Measurements from ENCODE around the gene DDC. TPM values are rescaled to one million over a fixed set of nuclear protein-coding genes. Genes with fewer than 3 reads are reported as not detected.
A peak's percentile ranks its signal among the peaks of the same experiment; 100 is the strongest.

Gene DDC
- total and polyA plus RNA-seq, 7 donors: 0.36 to 77.2 (median 49.9) TPM; not detected in 3

DNA sequence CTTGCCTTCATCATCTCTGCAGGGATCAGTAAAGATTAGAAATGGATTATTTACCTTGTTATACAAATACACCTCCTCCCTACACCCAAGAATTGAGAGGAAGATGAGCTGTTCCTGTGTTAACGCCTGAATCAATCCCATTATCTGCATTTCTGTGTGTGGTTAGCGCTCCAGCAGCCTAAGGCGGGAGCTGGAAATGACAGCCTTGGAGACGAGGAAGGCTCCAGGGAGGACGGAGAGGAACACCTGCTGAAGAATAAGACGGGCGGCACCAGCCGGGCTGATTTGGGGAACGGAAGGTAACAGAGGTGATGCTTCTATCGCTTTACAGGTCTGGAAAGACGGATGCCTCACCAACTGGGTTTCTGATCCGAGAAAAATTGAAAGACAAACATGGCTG is 34.2 kb upstream of the DDC start:
- Histone ChIP-seq H3K36me3 (peaks cover 8 to 62% (median 26%) of the 10 kb centered on the region in 4 donors), H3K4me3 (no peak overlapping the region), H3K27ac (no peak overlapping the region), H3K27me3 (no peaks in the 10 kb centered on the region), H3K4me1 (peaks cover 0 to 8% (median 2%) of the 10 kb centered on the region in 4 donors), H3K9me3 (no peaks in the 10 kb centered on the region)
- intact Hi-C loops (cut with DNase I): loop anchor here (5.0 kb wide), 2 partner anchors 78 to 132 kb away; no protein-coding TSS in a partner anchor
- no peak for DNase-seq
- WGBS, 2 donors: 88 to 90% methylated on average over 12 of the region's 12 CpGs
- TF ChIP-seq, protein P1, sequence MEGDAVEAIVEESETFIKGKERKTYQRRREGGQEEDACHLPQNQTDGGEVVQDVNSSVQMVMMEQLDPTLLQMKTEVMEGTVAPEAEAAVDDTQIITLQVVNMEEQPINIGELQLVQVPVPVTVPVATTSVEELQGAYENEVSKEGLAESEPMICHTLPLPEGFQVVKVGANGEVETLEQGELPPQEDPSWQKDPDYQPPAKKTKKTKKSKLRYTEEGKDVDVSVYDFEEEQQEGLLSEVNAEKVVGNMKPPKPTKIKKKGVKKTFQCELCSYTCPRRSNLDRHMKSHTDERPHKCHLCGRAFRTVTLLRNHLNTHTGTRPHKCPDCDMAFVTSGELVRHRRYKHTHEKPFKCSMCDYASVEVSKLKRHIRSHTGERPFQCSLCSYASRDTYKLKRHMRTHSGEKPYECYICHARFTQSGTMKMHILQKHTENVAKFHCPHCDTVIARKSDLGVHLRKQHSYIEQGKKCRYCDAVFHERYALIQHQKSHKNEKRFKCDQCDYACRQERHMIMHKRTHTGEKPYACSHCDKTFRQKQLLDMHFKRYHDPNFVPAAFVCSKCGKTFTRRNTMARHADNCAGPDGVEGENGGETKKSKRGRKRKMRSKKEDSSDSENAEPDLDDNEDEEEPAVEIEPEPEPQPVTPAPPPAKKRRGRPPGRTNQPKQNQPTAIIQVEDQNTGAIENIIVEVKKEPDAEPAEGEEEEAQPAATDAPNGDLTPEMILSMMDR (IDR thresholded peaks at IDR 0.05): no peak
- TF ChIP-seq POLR2A (IDR thresholded peaks at IDR 0.05) (no peak), POLR2AphosphoS5 (IDR thresholded peaks at IDR 0.05) (no peak), EP300 (IDR thresholded peaks at IDR 0.05) (no peak)

DNA sequence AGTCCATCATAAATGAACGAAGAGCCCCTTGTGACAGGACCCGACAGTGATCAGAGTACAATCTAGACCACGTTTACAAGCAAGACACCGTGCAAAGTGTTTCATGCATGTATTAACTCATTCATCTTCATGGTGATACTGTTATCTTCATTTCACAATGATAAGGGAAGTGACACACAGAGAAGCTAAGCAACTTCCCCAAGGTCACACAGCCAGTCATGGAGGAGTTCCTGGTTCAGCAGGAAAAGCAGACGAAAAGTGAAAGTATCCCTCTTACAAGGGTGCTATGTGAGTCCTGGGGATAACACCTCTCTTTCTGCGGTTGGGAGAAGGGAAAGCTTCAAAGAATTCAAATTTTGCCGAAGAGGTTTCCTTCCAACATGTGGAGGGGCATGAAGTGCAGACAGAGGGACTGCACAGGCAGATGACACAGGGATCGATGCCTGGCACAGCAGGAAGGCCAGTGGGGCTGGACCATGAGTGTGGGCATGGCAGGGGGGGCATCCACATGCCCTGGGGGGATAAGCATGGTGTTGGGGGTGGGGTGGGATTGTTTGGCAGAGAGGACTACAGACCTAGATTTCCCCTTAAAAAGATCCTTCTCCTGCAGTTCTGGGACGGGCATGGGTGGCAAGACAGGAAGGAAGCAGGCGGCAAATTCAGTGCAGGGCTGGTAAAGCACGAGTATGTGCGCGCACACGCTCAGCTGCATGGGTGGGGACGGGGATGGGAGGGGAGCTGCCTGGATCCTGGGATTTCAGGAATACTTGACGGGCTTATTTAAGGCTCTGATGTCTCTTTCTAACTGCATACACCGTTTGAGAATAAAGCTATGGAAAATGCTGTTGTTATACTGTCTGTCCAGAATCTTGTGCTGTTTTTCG is 33.5 kb upstream of the DDC start:
- peaks cover under 1 to 61% (median 20%) of the 10 kb centered on the region in 4 donors for H3K36me3 ChIP-seq
- peaks cover 0 to 8% (median 2%) of the 10 kb centered on the region in 4 donors for H3K4me1 ChIP-seq
- DNase-seq: no peak
- H3K9me3 ChIP-seq: no peaks in the 10 kb centered on the region
- no peak overlapping the region for H3K27ac ChIP-seq
- WGBS, 2 donors: 87 to 91% methylated on average over 18 of the region's 18 CpGs
- no peak overlapping the region for H3K4me3 ChIP-seq
- H3K27me3 ChIP-seq: no peaks in the 10 kb centered on the region
- TF ChIP-seq POLR2A (IDR thresholded peaks at IDR 0.05) (no peak), POLR2AphosphoS5 (IDR thresholded peaks at IDR 0.05) (no peak), EP300 (IDR thresholded peaks at IDR 0.05) (no peak)
- TF ChIP-seq, protein P1 (IDR thresholded peaks at IDR 0.05): no peak
- intact Hi-C loops (cut with DNase I): loop anchor here (5.0 kb wide), 2 partner anchors 79 to 131 kb away; no protein-coding TSS in a partner anchor

DNA sequence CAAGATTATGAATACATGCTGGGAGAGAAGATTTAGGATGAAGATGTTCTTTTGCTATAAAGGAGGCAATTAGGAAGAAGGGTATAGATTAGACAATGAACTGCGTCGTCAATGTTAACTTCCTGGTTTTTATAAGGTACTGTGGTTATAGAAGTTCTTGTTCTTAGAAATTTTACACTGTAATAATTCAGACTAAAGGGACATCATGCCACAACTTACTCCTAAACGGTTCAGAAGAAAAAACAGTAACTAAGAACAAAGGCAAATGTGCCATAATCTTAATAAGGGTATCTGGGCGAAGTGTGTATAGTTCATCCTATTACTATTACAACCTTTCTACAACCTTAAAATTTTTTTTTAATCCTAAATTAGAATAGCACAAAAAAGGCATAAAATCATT is 31.3 kb upstream of the DDC start:
- DNase-seq: no peak
- peaks cover 0 to 72% (median 24%) of the 10 kb centered on the region in 4 donors for H3K36me3 ChIP-seq
- no peaks in the 10 kb centered on the region for H3K27me3 ChIP-seq
- no peak overlapping the region for H3K4me3 ChIP-seq
- H3K27ac ChIP-seq: no peak overlapping the region
- H3K9me3 ChIP-seq: no peaks in the 10 kb centered on the region
- no peak for TF ChIP-seq POLR2AphosphoS5 (IDR thresholded peaks at IDR 0.05)
- TF ChIP-seq POLR2A (IDR thresholded peaks at IDR 0.05): no peak
- TF ChIP-seq EP300 (IDR thresholded peaks at IDR 0.05): no peak
- TF ChIP-seq, protein P1 (IDR thresholded peaks at IDR 0.05): no peak
- intact Hi-C loops (cut with DNase I): loop anchor here (5.0 kb wide), 2 partner anchors 81 to 129 kb away; no protein-coding TSS in a partner anchor
- peaks cover 0 to 8% (median 2%) of the 10 kb centered on the region in 4 donors for H3K4me1 ChIP-seq
- WGBS, 2 donors: 79 to 83% methylated on average over 4 of the region's 4 CpGs

DNA sequence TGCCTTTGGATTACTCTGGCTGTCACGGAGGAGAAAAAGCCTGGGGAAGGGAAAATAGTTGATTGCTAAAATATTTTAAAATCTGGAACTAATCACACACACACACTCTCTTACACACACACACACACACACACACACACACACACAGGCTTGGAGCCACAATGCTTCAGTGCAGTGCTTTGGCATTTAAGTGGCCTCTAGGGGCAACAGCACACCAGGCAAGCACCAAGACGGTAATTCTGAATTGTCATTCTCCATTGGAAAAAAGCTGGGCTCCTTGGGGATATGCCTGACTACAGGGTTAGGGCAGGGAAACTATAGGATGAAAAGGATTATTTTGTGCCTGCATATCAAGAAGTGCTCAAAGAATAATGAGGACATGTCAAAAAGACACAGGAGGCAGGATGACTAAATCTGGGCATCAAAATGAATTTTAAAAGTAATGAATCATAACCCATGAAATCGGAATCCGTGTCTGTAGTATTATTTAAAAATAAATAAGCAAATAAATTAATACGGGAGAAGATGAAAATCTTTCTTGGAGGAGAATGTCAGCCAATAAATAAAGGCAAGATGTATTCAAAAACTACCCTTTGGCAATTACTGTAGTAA is 30.4 kb upstream of the DDC start:
- Histone ChIP-seq H3K36me3 (peaks cover 0 to 72% (median 24%) of the 10 kb centered on the region in 4 donors), H3K4me3 (no peak overlapping the region), H3K27ac (peak overlapping the region in 1 of 4 donors; percentile 7), H3K4me1 (peaks cover 0 to 3% (median 1%) of the 10 kb centered on the region in 4 donors), H3K27me3 (no peaks in the 10 kb centered on the region), H3K9me3 (no peaks in the 10 kb centered on the region)
- intact Hi-C loops (cut with DNase I): loop anchor here (5.0 kb wide), 2 partner anchors 82 to 128 kb away; no protein-coding TSS in a partner anchor
- no peak for DNase-seq
- WGBS, 2 donors: 67 to 77% methylated on average over 5 of the region's 5 CpGs
- TF ChIP-seq EP300 (IDR thresholded peaks at IDR 0.05) (no peak), POLR2A (IDR thresholded peaks at IDR 0.05) (no peak), POLR2AphosphoS5 (IDR thresholded peaks at IDR 0.05) (peak in 2 of 4 donors; percentile 16 to 23)
- TF ChIP-seq, protein P1 (IDR thresholded peaks at IDR 0.05): peak in 3 of 4 experiments; percentile 30 to 73 (median 54)

Measured in sigmoid colon (tissue), 7 donors.